IPS-NIHi7 (cell line): ENCODE measurements around the gene MICAL3.

Source experiments
- DNase-seq: peaks from one replicate; pipeline ENCODE4 v3.0.0; 2012; ENCODE audit warnings: mixed read lengths; ENCODE audit errors: extremely low spot score

The MICAL3 gene

DNA sequence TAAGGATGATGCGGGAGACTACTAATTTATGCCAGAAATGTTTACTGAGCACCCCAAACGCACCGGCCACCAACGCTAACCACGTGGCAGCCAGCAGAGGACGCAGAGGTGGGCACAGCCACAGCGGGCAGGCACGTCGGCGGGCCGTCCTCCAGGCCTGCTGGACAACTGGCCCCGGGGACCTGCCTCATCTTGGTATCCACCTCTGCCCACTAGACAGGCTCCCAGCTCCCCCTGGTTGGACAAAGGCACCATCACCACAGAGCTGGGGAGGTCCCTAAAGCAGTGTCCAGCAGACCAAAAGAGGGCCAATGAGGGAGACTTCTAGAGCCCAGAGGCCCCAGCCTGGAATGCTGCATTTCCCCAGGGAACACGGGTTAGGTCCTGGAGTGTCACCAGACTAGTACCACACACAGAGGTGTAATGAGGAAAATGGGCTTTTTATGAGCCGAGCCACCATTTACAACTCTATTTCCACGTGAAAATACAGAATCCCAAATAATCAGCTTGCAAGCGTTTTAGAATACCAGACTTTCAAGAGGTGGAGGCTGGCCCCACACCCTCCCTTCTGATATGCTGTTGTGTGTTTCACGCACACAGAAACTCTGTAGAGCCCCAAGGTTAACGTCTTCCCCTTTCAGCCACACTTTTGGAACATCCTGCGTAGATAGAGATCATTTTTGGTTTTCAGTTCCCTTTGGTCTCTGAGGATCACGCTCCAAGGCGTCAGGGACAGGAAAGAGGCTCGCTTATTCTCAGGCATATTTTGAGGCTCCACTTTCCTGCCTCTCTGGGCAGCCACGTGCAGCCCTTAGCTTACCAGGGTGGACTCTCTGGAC is 226.4 kb downstream of the MICAL3 start:
- no peak for DNase-seq

DNA sequence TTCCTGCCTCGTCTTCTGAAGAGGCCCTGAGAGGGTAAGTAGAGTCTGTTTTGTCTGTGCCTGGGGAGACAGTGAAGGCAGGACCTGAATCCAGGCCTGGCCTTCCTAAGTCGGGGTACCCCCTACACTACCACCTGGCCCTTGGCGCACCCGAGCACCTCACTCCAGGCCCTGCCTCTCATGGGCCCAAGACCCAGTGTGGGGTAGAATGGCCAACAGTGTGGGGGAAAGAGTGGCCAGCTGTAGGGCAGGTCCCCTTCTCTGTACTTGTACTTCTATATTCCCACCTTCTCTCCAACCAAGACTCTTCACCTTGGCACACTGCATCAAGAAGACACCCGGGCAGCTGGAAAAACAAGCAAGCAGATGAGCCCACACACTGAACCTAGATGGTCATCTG is 227.7 kb downstream of the MICAL3 start:
- DNase-seq = no peak

DNA sequence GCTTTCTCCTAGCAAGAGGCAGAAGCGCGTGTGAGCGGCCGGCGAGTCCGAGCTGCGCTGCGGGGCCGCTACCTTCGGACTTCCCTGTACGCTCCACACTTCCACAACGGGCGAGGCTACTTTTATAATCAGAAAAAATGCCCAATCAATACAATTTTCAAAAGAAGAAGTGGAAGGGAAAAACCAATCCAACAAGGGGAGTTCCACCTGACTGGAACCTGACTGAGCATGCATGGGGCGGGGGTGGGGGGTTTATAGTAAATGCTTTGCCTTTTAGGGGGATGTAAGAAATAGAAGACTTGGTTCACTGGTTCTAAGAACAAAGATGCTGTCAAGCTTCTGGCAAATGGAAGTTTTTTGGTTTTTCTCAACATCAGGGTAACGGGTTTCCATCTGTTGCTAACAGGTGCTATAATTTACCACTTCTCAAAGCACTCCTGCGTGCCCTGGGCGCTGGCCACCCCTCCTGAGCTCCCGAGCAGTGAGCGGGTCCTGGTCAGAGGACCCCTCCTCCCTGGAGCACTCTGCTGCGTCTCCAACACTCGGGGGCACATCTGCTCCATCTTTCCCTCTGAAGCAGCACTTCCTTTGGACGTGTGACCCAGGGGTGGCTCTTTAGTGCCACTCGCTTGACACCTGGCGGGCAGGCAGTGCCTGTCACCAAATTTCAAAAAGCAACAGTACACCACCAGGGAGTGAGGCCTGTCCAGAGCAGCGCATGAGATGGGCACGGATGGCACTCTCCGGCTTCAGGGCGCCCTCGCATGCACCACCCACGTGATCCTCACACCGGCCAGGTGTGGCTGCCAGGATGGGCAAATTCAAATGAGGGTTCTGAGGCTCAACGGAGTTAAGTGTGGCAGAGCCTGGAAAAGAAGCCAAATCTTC is 228.5 kb downstream of the MICAL3 start:
- no peak for DNase-seq

DNA sequence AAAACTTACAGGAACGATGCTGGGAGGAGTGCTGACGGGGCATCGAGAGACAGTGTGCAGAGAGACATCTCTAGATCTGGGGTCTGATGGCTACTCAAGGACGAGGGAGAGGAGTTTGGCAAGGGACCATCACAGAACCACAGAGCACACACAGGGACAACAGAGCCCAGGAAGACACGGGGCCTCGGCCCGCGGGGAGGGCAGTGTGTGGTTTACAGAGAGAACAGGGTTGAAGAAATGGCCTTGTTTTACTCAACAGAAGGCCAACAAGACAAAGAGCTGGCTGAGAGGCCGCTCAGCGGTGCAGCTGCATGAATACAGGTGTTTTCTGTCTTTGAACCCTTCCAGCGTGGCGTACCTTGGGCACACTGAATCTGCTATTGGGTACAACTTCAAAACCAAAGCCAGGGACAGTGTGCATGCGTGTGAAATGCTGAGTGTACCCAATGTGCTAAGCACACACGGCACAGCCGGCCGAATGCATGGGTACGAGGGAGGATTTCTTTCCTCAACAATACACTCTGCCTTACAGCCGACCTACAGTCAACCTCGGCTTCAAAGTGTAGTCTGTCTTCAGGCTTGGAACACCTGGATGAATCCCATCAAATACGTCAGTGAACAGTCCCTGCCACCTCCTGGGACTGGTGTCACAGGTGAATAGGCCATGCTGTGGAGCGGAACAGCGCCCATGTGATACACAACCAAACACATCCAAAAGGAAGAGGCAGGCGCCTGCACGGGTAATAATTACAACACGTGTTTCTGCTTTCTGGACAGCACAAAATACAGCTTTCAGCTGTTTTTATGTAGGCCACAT is 229.4 kb downstream of the MICAL3 start:
- no peak for DNase-seq

DNA sequence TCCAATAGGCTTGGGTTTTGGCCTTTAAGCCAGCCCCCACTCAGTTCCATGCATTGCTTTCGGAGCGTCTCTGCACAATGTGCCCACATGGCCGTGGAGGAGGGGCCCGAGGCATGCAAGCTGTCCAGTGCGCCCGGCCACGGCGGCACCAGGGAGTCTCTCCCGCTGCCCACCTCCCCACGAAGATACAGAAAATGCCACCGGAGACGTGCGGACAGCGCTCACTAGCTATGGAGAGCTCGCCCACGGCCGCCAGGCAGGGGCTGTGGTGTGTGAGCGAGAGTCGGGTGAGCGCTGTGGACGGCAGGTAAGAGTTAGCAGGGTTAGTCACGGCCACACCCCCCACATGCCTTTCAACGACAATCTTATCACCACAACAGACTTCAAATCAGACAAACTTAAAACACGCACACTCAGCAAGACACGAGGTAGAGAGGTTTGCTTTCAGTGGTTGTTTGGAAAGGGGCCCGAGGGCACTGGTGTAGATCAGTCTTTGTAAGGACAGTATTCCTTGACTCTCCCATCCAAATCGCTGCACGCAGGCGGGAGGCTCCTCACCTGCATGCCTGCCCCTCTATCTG is 231.4 kb downstream of the MICAL3 start:
- no peak for DNase-seq

DNA sequence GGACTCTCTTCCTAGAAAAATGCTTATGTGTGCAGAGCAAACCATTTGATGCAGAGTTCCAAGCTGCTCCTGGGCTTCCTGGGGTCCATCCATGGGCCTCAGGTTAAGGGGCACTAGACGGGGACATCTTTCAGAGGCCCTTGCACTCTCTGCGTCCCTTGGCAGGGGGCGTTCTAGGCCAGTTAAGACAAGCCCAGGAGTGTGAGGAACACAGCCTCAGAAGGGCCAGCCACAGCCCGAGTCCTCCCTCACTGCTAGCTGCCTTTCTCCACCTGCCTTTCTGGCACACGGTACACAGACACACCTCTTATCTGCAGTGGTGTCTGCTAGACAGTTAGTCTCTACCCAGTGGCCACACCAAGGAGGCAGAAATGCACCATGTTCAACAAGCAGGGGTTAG is 232.1 kb downstream of the MICAL3 start:
- DNase-seq = peak; percentile 67

DNA sequence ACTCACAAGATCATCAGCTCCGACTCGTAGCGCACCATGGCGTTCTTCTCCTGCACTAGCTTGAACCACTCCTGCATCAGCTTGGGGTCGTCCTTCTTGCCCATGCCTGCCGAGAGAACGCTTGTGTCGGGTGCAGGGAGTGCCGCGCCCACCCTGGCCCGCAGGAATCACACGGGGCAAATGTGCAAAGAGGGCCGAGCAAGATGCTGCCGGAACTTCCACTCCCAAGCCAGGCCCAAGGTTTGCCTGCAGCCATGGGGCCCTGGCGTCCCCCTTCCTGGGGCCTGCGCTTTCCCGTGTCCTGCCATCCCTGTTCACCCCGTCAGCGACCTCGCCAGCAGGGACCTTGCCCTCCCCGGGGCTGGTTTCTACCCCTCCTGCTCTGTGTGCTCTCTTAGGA is 233.2 kb downstream of the MICAL3 start:
- no peak for DNase-seq

DNA sequence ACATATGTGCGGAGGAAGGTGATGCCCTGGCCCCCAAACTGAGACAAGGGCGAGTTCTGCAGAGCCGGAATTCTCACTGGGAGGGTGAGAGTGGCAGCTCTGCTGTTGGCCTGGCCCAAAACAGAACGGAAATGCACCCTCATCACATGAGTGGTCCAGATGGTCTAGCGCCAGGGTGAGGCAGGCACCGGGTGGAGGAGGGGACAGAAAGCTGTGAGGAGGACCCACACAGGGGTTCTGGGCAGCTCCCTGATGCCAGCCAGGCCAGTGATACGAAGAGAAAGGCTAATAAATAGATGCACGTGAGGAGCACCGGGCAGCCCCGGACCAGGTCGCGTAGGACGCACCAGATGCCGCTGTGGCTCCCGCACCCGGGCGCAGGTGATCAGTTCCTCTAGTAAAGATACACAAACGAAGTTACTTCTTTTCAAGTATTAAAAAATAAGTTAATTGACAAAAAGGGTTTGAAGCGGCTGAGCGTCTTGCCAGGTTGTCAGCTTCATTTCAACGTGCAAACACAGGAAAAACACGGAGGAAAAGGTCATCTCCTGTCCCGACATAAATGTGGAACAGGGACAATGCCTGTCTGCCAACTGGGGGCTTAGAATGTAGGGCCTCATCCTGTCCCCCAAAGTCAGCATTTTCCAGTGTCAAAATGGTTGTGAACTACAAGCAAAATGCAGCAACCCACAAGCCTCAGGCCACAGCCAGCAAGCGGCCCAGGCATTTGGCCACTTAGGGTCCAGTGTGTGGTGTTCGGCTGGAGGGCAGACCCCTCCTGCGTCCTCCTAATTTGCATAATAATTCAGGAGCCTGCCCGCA is 234.8 kb downstream of the MICAL3 start:
- DNase-seq = no peak

DNA sequence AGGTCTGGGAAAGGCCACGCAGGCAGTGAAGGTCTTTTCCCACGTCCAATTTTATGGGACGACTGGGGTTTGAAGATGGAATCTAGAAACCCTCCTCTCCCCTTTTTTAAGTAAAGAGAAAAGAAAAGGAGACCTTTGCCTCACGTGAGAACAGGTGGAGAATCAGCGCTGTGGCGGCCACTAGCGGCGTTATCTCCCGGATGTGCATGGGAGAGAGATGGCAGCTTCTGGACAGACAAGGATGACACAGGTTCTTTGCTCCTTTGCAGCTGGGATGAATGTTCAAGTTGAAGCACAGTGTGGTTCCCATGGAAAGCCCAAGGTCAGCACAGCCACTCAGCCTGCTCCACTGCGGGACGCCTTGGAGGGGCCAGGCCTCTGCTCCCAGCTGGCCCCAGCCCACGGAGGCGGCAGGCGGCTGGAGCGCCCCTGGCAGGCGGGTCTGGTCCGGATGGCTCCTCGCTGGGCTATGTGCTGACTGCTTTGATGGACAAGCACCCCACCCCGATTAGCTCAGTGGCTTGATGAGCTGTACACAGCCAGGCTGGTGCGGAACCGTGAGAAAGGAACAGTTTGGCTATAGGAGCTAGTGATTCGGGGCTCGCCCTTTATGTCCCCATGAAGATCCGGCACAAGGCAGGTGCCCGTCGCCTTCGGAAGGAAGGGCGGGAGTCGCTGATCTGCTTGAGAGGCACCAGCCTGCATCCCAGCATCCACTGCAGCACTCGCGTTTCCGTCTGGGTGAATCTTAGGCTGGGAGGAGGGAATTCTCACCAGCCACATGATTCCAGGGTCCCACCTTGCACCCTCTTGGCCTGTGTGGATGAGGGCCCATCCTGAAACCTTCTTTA is 235.6 kb downstream of the MICAL3 start:
- DNase-seq = no peak

DNA sequence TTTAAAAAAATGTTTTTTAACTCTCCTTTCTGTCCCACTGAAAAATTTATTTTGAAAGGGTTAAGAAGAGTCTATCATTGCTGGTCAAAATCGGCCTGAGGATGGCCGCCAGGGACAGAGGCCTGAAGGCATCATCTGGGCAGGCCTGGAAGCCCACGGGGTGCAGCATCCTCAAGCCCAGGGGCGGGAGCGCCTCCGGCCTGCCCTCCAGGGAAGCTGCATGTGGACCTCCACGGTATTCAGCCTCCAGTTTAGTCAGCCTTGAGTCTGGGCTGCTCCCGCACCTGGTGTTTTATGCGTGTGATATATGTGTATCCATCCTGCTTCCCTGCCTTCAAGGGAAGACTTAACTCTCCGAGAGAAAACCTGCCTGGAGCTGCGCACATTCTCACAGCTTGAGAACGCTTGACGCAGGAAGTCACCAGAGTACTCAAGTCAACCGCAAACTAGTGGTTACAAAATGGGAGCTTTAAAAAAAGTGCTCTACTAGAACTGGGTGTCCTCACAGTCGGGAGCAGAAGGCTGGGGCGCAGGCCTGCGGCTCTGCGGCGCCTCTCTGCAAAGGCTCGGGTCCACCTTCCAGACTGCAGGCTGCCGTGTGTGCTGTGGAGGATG is 236.5 kb downstream of the MICAL3 start:
- no peak for DNase-seq

DNA sequence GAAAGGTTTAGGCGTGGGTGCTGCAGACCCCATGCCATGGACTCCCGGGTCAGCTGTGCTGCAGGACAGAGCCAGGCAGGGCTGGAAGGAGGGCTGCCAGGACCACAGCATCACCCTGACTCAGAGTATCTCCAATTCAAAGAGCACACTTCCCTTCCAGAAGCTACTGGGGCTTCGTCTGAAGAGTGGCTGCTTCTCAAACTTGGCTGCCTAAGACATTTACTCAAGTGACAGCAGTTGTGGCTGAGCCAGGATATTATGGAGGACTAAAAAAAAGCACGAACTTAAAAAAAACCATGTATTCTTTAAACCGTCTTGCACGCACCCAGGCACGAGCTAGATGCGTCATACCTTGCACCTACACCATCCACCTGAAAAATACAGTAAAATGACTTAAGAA is 237.1 kb downstream of the MICAL3 start:
- DNase-seq = no peak

DNA sequence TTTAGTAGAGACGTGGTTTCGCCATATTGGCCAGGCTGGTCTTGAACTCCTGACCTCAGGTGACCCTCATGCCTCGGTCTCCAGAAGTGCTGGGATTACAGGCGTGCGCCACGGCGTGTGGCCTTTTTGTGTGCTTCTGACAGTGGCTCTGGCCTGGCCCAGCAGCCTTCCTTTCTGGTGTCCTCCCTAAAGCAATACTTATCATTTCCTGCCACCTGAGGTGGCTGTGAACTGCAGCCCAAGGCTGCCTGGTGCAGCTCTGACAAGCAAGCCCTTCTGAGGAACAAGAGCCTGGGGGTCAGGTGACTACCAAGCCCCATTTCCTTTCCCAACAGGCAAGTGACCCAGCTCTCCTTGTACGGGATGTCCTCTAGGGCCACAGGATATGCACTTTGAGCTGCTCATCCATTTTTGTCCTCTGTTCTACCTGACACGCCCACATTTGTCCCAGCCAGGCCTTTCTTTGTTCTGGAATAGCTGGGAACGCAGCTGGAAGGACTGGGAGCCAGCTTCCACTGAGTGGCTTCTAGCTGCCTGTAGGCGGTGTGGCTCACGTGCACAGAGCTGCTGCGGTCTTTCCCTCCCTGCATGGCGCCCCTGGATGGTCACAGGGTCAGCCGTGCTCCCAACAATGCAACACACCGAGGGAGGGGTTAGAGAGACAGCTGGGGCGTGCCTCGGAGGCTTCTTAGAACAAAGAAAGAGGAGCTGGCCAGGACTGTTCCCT is 237.8 kb downstream of the MICAL3 start:
- DNase-seq = peak; percentile 42

DNA sequence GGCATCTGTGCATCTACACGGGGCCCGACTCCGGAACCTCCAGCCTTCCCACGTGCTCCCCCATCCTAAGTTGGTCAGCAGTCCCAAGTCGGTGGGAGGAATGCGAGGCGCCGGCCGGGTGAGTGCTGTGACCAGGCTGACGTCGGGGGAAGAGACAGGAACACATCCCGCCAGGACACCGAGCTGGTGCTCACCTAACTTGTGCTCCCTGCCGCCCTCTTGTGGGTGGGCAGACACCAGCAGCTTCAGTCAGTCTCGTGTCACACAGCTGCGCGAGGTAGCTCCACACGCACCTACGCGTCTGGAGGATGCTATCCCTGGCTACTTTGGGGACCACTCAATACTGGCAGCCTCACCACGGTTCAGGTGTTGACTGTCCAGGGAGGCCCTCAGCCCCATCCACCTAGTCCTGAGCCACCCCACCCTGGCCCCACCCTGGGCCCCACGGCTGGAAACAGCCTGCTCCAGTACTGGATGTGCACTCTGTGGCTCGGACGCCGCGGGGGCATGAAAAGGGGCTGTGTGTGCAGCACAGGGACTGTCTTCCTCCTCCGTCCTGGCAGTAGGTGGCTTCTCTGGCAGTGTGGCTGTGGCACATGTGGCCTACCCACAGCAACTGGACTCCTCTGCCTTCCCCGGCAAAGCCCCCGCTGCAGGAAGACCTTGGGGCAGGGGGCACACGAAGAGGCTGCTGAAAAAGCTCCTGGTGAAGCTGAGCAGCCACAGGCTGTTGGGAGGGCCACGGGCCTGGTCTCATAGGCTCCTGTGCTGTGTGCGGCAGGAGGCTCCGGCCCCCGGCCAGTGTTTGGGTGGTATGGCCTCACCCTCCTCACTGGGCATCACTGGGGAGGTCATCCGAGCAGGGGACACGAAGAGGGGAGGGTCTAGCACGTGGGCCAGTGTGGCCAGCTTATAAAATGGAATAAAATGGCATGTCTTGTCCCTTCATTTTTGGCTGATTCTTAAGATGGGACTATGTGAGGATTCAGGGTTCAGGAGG is 238.9 kb downstream of the MICAL3 start:
- peak; percentile 88 for DNase-seq

DNA sequence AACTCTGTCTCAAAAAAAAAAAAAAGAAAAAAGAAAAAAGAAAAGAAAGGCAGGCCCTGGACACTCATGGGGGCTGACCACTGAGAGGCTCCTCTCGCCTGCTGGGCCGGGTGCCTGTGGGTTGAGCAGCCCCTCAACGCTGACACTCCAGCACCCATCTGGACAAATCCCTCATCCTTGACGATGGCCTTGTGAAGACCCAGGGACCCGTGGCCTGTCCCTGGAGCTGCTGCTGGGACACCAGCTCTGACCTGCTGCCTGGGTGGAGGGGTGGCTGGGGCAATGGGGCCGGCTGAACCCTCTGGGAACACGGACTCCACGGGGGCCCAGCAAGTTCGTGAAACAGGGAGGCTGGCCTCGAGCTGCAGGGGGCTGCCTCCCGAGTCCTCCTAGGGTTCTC is 239.6 kb downstream of the MICAL3 start:
- no peak for DNase-seq

DNA sequence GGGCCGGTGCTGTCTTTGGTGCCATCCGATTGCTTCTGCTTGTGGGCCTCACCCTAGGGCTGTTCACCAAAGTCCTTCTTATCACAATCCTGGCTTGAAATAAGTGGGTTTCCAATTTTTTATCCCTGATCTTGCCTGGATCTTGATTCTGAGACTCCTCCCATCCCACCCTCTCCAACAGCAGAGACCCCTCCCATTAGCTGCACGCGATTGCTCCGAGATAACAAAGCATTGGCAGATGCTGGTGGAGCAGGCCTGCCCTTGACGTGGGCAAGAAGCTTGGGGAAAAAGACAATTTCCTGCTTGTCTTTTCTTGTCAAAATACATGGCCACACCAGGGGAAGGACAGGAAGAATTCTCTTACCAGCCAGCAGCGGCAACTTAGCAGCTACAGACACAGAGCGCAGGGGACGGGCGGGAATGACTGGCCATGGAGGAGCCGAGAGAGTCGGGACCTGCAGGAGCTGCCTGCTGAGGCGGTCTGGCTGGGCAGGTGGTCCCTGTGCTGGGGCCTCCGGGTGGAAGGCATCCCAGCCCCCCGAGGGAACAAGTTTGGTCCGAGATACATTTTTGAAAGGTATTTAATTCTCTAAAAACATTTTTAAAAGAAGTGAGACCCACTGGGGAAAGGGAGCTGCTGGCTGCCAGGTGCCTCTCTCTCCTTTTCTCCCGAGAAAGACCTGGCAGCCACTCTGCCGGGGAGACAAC is 240.4 kb downstream of the MICAL3 start:
- DNase-seq = no peak

DNA sequence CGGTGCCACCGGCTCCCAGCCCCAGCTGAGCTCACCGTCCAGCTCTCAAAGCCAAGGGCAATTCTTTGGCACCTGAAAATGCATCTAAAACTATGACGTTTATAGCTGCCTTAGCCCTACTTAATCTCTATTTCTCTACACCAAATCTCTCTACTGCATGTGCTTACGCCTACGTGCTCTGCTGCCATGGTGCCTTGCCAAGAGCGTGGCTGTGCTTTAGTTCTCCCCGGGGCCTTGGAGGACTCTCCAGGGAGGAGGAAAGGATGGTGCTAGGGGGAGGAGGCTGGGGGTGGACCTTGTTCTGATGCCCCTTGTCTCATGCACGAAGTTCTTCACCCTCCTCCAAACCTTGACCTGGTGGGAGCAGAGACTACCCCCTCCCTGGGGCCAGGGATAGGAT is 241.0 kb downstream of the MICAL3 start:
- no peak for DNase-seq

DNA sequence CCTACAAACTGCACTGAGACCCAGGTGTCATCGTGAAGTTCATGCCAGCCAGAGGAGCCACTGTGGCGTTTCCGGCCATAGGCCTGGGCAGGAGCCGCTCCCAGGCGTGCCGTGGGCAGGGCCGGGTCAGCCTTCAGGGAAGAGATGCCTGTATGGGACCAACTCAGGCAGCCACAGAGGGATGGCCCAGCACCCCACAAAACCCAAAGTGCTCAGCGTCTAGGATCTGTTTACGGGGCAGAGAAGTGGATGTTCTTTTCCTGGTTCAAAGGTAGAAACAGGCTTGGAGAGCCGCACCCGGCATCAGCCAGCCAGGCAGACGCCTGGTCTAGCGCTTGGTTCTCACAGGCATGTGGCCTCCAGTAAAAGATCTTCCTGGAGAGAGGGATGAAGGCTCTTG is 241.7 kb downstream of the MICAL3 start:
- DNase-seq = no peak
